ENCODE measurements around the gene DNAJC30. TPM values are rescaled to one million over a fixed set of nuclear protein-coding genes. Genes with fewer than 3 reads are reported as not detected.

DNAJC30 gene
- total RNA-seq, 2 donors from 2014 or later = 10.6 to 11.5 TPM

- no peaks in the 10 kb centered on the region for H3K9me3 ChIP-seq (ENCODE audit: control insufficient read depth, low read length, poor library complexity, severe bottlenecking)
- peaks cover 78% of the 10 kb centered on the region for H3K27me3 Mint-ChIP-seq
- H3K4me1 Mint-ChIP-seq = peaks cover 17% of the 10 kb centered on the region
- peak overlapping the region; percentile 47 for H3K27ac Mint-ChIP-seq
- ATAC-seq (peak; percentile 86), DNase-seq (peak in 2 of 3 donors; percentile 20 to 28)
- H3K4me3 Mint-ChIP-seq = peak overlapping the region; percentile 85
- H3K36me3 Mint-ChIP-seq (ENCODE audit: low read depth) = peaks cover 15% of the 10 kb centered on the region
These were observed 35.3 kb downstream of the DNAJC30 start for GRCh38 chr7:73647725-73648592.

GRCh38 chr7:73646785-73647724, 36.2 kb downstream of the DNAJC30 start:
- peaks cover 15% of the 10 kb centered on the region for H3K4me1 Mint-ChIP-seq
- DNase-seq (no peak), ATAC-seq (no peak)
- peak overlapping the region; percentile 25 for H3K4me3 Mint-ChIP-seq
- peaks cover 12% of the 10 kb centered on the region for H3K36me3 Mint-ChIP-seq (ENCODE audit: low read depth)
- H3K9me3 ChIP-seq (ENCODE audit: control insufficient read depth, low read length, poor library complexity, severe bottlenecking) = no peaks in the 10 kb centered on the region
- H3K27me3 Mint-ChIP-seq = peaks cover 73% of the 10 kb centered on the region
- no peak overlapping the region for H3K27ac Mint-ChIP-seq

- Mint-ChIP-seq H3K27ac (no peak overlapping the region), H3K27me3 (peaks cover 60% of the 10 kb centered on the region), H3K4me1 (peaks cover 15% of the 10 kb centered on the region), H3K36me3 (ENCODE audit: low read depth) (peaks cover 12% of the 10 kb centered on the region), H3K4me3 (peak overlapping the region; percentile 36)
- ATAC-seq = no peak
- no peaks in the 10 kb centered on the region for H3K9me3 ChIP-seq (ENCODE audit: control insufficient read depth, low read length, poor library complexity, severe bottlenecking)
- no peak for DNase-seq
These were observed 37.5 kb downstream of the DNAJC30 start for GRCh38 chr7:73645643-73646174.

- no peaks in the 10 kb centered on the region for H3K9me3 ChIP-seq (ENCODE audit: control insufficient read depth, low read length, poor library complexity, severe bottlenecking)
- Mint-ChIP-seq H3K4me1 (peaks cover 15% of the 10 kb centered on the region), H3K36me3 (ENCODE audit: low read depth) (peaks cover 12% of the 10 kb centered on the region), H3K27me3 (peaks cover 50% of the 10 kb centered on the region), H3K4me3 (no peak overlapping the region), H3K27ac (no peak overlapping the region)
- DNase-seq = no peak
- ATAC-seq = no peak
These were observed 38.5 kb downstream of the DNAJC30 start for GRCh38 chr7:73644688-73645286.

GRCh38 chr7:73642834-73643233, 40.4 kb downstream of the DNAJC30 start:
- ATAC-seq (no peak), DNase-seq (no peak)
- H3K27ac Mint-ChIP-seq = no peak overlapping the region

GRCh38 chr7:73638911-73639310, 44.3 kb downstream of the DNAJC30 start:
- H3K9me3 ChIP-seq (ENCODE audit: control insufficient read depth, low read length, poor library complexity, severe bottlenecking) = no peaks in the 10 kb centered on the region
- Mint-ChIP-seq H3K36me3 (ENCODE audit: low read depth) (peaks cover 4% of the 10 kb centered on the region), H3K27me3 (peaks cover 36% of the 10 kb centered on the region), H3K4me3 (no peak overlapping the region), H3K4me1 (no peaks in the 10 kb centered on the region), H3K27ac (no peak overlapping the region)
- DNase-seq (no peak), ATAC-seq (no peak)

More at GRCh38 chr7:73642834-73643233, 40.4 kb downstream of the DNAJC30 start:
- Mint-ChIP-seq H3K4me1 (no peaks in the 10 kb centered on the region), H3K27me3 (peaks cover 34% of the 10 kb centered on the region), H3K36me3 (ENCODE audit: low read depth) (no peaks in the 10 kb centered on the region), H3K4me3 (no peak overlapping the region)
- no peaks in the 10 kb centered on the region for H3K9me3 ChIP-seq (ENCODE audit: control insufficient read depth, low read length, poor library complexity, severe bottlenecking)

GRCh38 chr7:73635428-73636200, 47.6 kb downstream of the DNAJC30 start:
- no peaks in the 10 kb centered on the region for H3K4me1 Mint-ChIP-seq
- no peaks in the 10 kb centered on the region for H3K9me3 ChIP-seq (ENCODE audit: control insufficient read depth, low read length, poor library complexity, severe bottlenecking)
- no peak overlapping the region for H3K27ac Mint-ChIP-seq

GRCh38 chr7:73633844-73634243, 49.4 kb downstream of the DNAJC30 start:
- H3K36me3 Mint-ChIP-seq (ENCODE audit: low read depth) = peaks cover 4% of the 10 kb centered on the region
- H3K4me3 Mint-ChIP-seq = no peak overlapping the region
- H3K4me1 Mint-ChIP-seq = no peaks in the 10 kb centered on the region
- H3K27ac Mint-ChIP-seq = no peak overlapping the region
- DNase-seq (no peak), ATAC-seq (no peak)
- no peaks in the 10 kb centered on the region for H3K9me3 ChIP-seq (ENCODE audit: control insufficient read depth, low read length, poor library complexity, severe bottlenecking)
- peaks cover 57% of the 10 kb centered on the region for H3K27me3 Mint-ChIP-seq

More at GRCh38 chr7:73635428-73636200, 47.6 kb downstream of the DNAJC30 start:
- peaks cover 48% of the 10 kb centered on the region for H3K27me3 Mint-ChIP-seq
- ATAC-seq = no peak
- peaks cover 4% of the 10 kb centered on the region for H3K36me3 Mint-ChIP-seq (ENCODE audit: low read depth)
- DNase-seq = no peak
- no peak overlapping the region for H3K4me3 Mint-ChIP-seq

GRCh38 chr7:73633323-73633722, 49.9 kb downstream of the DNAJC30 start:
- H3K27ac Mint-ChIP-seq = peak overlapping the region; percentile 4
- H3K9me3 ChIP-seq (ENCODE audit: control insufficient read depth, low read length, poor library complexity, severe bottlenecking) = no peaks in the 10 kb centered on the region
- DNase-seq (no peak), ATAC-seq (no peak)
- no peak overlapping the region for H3K4me3 Mint-ChIP-seq
- peaks cover 63% of the 10 kb centered on the region for H3K27me3 Mint-ChIP-seq
- H3K36me3 Mint-ChIP-seq (ENCODE audit: low read depth) = peaks cover 4% of the 10 kb centered on the region
- no peaks in the 10 kb centered on the region for H3K4me1 Mint-ChIP-seq

GRCh38 chr7:73631558-73631957, 51.7 kb downstream of the DNAJC30 start:
- H3K27me3 Mint-ChIP-seq = peaks cover 62% of the 10 kb centered on the region
- DNase-seq = no peak
- no peak overlapping the region for H3K27ac Mint-ChIP-seq
- H3K4me1 Mint-ChIP-seq = no peaks in the 10 kb centered on the region
- H3K36me3 Mint-ChIP-seq (ENCODE audit: low read depth) = peaks cover 4% of the 10 kb centered on the region
- H3K4me3 Mint-ChIP-seq = no peak overlapping the region
- no peak for ATAC-seq
- no peaks in the 10 kb centered on the region for H3K9me3 ChIP-seq (ENCODE audit: control insufficient read depth, low read length, poor library complexity, severe bottlenecking)

Data from T-helper 17 cell (primary cell).